ENCODE measurements around the gene SLC39A9. TPM values are rescaled to one million over a fixed set of nuclear protein-coding genes. Genes with fewer than 3 reads are reported as not detected.

Gene SLC39A9
- total RNA-seq, 1 experiment from 2014 or later = 63.4 TPM

GRCh38 chr14:69493038-69493437, 94.5 kb downstream of the SLC39A9 start:
- no TSS peak for BruUV-seq (replicated peaks)
- H3K27me3 ChIP-seq (ENCODE audit: control insufficient read depth, insufficient read depth, low read length) = no peaks in the 10 kb centered on the region
- DNase-seq (ENCODE audit: low read depth, low spot score) (no peak), ATAC-seq (no peak)
- intact Hi-C loops (cut with micrococcal nuclease; ENCODE audit: unreplicated experiment) = no loop called here
- H3K36me3 ChIP-seq (ENCODE audit: control insufficient read depth, insufficient read depth, low read length) = no peaks in the 10 kb centered on the region
- TF ChIP-seq POLR2AphosphoS5 (IDR thresholded peaks at IDR 0.05; ENCODE audit: low read depth, low read length) (no peak), TCF7L2 (IDR thresholded peaks at IDR 0.05; ENCODE audit: low read depth, low read length) (no peak), REST (IDR thresholded peaks at IDR 0.05; ENCODE audit: insufficient read depth in 1 of 2, low read depth in 2 of 2, low read length in 1 of 2) (no peak), CTCF (IDR thresholded peaks at IDR 0.05) (no peak), SIN3A (IDR thresholded peaks at IDR 0.05; ENCODE audit: borderline replicate concordance, insufficient read depth, low read depth, low read length) (no peak)
- in situ Hi-C loops (cut with HindIII; ENCODE audit: low pct_unique_long_range_greater_than_20kb, low sequenced_read_pairs) = no loop called here
- ChIA-PET POLR2A (interaction anchor here (1.1 kb wide), 1 partner anchor 9 kb away, joined by 3 read pairs; no protein-coding TSS in a partner anchor), CTCF (no interaction called here)
- no peaks in the 10 kb centered on the region for H3K9me3 ChIP-seq (ENCODE audit: control insufficient read depth, insufficient read depth, low read depth, low read length)
- no peak overlapping the region for H3K4me3 ChIP-seq (ENCODE audit: low read depth in 2 of 2, low read length in 2 of 2)
- H3K27ac ChIP-seq (ENCODE audit: low read length) = no peak overlapping the region
- H3K4me1 ChIP-seq (ENCODE audit: control insufficient read depth, insufficient read depth, low read length) = no peaks in the 10 kb centered on the region

GRCh38 chr14:69493791-69494190, 95.3 kb downstream of the SLC39A9 start:
- Histone ChIP-seq H3K9me3 (ENCODE audit: control insufficient read depth, insufficient read depth, low read depth, low read length) (no peaks in the 10 kb centered on the region), H3K27ac (ENCODE audit: low read length) (no peak overlapping the region), H3K4me3 (ENCODE audit: low read depth in 2 of 2, low read length in 2 of 2) (no peak overlapping the region), H3K4me1 (ENCODE audit: control insufficient read depth, insufficient read depth, low read length) (no peaks in the 10 kb centered on the region), H3K36me3 (ENCODE audit: control insufficient read depth, insufficient read depth, low read length) (no peaks in the 10 kb centered on the region), H3K27me3 (ENCODE audit: control insufficient read depth, insufficient read depth, low read length) (no peaks in the 10 kb centered on the region)
- CTCF ChIA-PET = no interaction called here
- ATAC-seq (no peak), DNase-seq (ENCODE audit: low read depth, low spot score) (no peak)
- no TSS peak for BruUV-seq (replicated peaks)
- POLR2A ChIA-PET = interaction anchor here (1.1 kb wide), 1 partner anchor 9 kb away, joined by 3 read pairs; no protein-coding TSS in a partner anchor
- TF ChIP-seq TCF7L2 (IDR thresholded peaks at IDR 0.05; ENCODE audit: low read depth, low read length) (no peak), REST (IDR thresholded peaks at IDR 0.05; ENCODE audit: insufficient read depth in 1 of 2, low read depth in 2 of 2, low read length in 1 of 2) (no peak)
- in situ Hi-C loops (cut with HindIII; ENCODE audit: low pct_unique_long_range_greater_than_20kb, low sequenced_read_pairs) = no loop called here
- intact Hi-C loops (cut with micrococcal nuclease; ENCODE audit: unreplicated experiment) = no loop called here

Data from Panc1 (cell line).